GM23248 (cell line): ENCODE data around the gene HMGCL. TPM values are rescaled to one million over a fixed set of nuclear protein-coding genes. Genes with fewer than 3 reads are reported as not detected.
A peak's percentile ranks its signal among the peaks of the same experiment; 100 is the strongest.

ENCODE experiments used
- DNase-seq: peaks from one replicate; pipeline ENCODE4 v3.0.0-alpha.2; 2015
- H2AFZ ChIP-seq: fragments of 200-600 bp; sonication (generic); 2 replicates; pipeline ENCODE4 v1.6.1; 2016; ENCODE audit warnings: antibody characterized with exemption
- H3F3A ChIP-seq: fragments of 200-600 bp; sonication (generic); 2 replicates; pipeline ENCODE4 v1.6.1; 2016; ENCODE audit warnings: mild to moderate bottlenecking, antibody characterized with exemption, mixed run types; ENCODE audit not compliant: insufficient read depth
- H3K27ac ChIP-seq: fragments of 200-600 bp; sonication (generic); 2 replicates; pipeline ENCODE4 v1.5.1; 2016; ENCODE audit warnings: mild to moderate bottlenecking
- H3K27me3 ChIP-seq: fragments of 200-600 bp; sonication (generic); replicated peaks from 2 replicates; pipeline ENCODE4 v1.6.1; 2016; ENCODE audit warnings: mild to moderate bottlenecking; ENCODE audit not compliant: insufficient read depth
- H3K36me3 ChIP-seq: fragments of 200-600 bp; sonication (generic); 2 replicates; pipeline ENCODE4 v1.6.1; 2016; ENCODE audit warnings: low read depth, mild to moderate bottlenecking
- H3K4me1 ChIP-seq: fragments of 200-600 bp; sonication (generic); 2 replicates; pipeline ENCODE4 v1.6.1; 2016; ENCODE audit warnings: mild to moderate bottlenecking; ENCODE audit not compliant: insufficient read depth
- H3K4me2 ChIP-seq: fragments of 200-600 bp; sonication (generic); one replicate; pipeline ENCODE4 v1.6.1; 2016; ENCODE audit warnings: mild to moderate bottlenecking; ENCODE audit not compliant: unreplicated experiment
- H3K4me3 ChIP-seq: fragments of 200-600 bp; sonication (generic); 2 replicates; pipeline ENCODE4 v1.5.1; 2016; ENCODE audit warnings: mild to moderate bottlenecking
- H3K79me2 ChIP-seq: fragments of 200-600 bp; sonication (generic); 2 replicates; pipeline ENCODE4 v1.6.1; 2016; ENCODE audit warnings: mild to moderate bottlenecking; ENCODE audit not compliant: insufficient read depth
- H3K9ac ChIP-seq: fragments of 200-600 bp; sonication (generic); 2 replicates; pipeline ENCODE4 v1.6.1; 2016; ENCODE audit warnings: mild to moderate bottlenecking
- H3K9me2 ChIP-seq: fragments of 200-600 bp; sonication (generic); 2 replicates; pipeline ENCODE4 v1.6.1; 2016; ENCODE audit warnings: mixed run types, mild to moderate bottlenecking, moderate library complexity; ENCODE audit not compliant: insufficient read depth
- H3K9me3 ChIP-seq: fragments of 200-600 bp; sonication (generic); one replicate; pipeline ENCODE4 v1.6.1; 2017; ENCODE audit warnings: low read depth
- H4K20me1 ChIP-seq: fragments of 200-600 bp; sonication (generic); 2 replicates; pipeline ENCODE4 v1.6.0; 2016; ENCODE audit not compliant: insufficient read depth
- EZH2 ChIP-seq: fragments of 200-600 bp; sonication (generic); IDR thresholded peaks from 2 replicates; pipeline ENCODE4 v1.6.1; 2018; ENCODE audit warnings: antibody characterized with exemption, mild to moderate bottlenecking; ENCODE audit not compliant: insufficient read depth, poor library complexity, severe bottlenecking
- EZH2phosphoT487 ChIP-seq: fragments of 200-600 bp; sonication (generic); IDR thresholded peaks from 2 replicates; pipeline ENCODE4 v1.6.1; 2018; ENCODE audit warnings: antibody characterized with exemption, moderate library complexity, mild to moderate bottlenecking, low read depth; ENCODE audit not compliant: insufficient read depth
- WGBS, 2 experiments: methylation state at CpG; one replicate each; pipeline ENCODE4 v1.1.6; 2015 to 2017; ENCODE audit warnings: low lambda C conversion rate in 2 of 2, low coverage in 1 of 2; ENCODE audit errors: missing lambda C conversion rate in 2 of 2; 5-methylcytosine and 5-hydroxymethylcytosine counted together
- in situ Hi-C: fragments of 300-500 bp; cut with MboI; formaldehyde crosslinking; loops from 2 replicates; pipeline ENCODE4 v1.15.0; 2020
- polyA plus RNA-seq: library from polyadenylated mRNA; unstranded; fragments of >200 nt; fragmentation: Nextera tagmentation; extraction: Ambion mirVana; gene quantifications from 2 replicates; pipeline ENCODE4 v1.2.1, GENCODE V29; 2016
- total RNA-seq: library from RNA; depleted of rRNA; stranded (reverse); fragments of >200 nt; shearing (Covaris generic); gene quantifications from 2 replicates; pipeline ENCODE4 v1.2.3, GENCODE V29; 2014

The HMGCL gene
- total and polyA plus RNA-seq, 2 experiments from 2014 or later, result 49.3 to 50.8 TPM

DNA sequence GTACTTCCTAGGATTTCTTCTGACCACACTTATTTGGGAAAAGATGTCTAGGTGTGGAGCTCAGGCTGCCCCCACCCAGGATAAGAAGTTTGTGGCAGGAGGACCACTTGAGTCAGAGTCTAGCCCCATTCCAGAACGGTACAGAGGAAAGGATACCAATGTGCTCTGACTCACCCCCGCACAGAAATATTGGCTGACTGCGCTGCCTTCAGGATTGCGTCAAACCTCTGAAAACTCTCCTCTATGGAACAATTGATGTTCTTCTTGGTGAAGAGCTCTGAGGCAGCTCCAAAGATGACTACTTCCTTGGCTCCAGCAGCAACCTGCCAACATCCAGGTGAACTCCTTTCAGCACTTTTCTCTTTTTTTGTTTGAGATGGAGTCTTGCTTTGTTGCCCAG is 11.2 kb downstream of the HMGCL start:
- Histone ChIP-seq H2AFZ (no peak overlapping the region), H3K4me3 (no peak overlapping the region), H4K20me1 (no peaks in the 10 kb centered on the region), H3K9me2 (no peaks in the 10 kb centered on the region), H3K36me3 (peaks cover 28% of the 10 kb centered on the region), H3K9ac (no peak overlapping the region), H3K27me3 (no peaks in the 10 kb centered on the region), H3K4me1 (no peaks in the 10 kb centered on the region), H3F3A (no peaks in the 10 kb centered on the region), H3K79me2 (no peaks in the 10 kb centered on the region), H3K27ac (no peak overlapping the region), H3K9me3 (no peaks in the 10 kb centered on the region), H3K4me2 (no peak overlapping the region)
- WGBS, 2 experiments, result 88 to 89% methylated on average over 4 of the region's 4 CpGs
- TF ChIP-seq EZH2phosphoT487 (no peak), EZH2 (no peak)
- DNase-seq, result no peak
- in situ Hi-C loops, result no loop called here

DNA sequence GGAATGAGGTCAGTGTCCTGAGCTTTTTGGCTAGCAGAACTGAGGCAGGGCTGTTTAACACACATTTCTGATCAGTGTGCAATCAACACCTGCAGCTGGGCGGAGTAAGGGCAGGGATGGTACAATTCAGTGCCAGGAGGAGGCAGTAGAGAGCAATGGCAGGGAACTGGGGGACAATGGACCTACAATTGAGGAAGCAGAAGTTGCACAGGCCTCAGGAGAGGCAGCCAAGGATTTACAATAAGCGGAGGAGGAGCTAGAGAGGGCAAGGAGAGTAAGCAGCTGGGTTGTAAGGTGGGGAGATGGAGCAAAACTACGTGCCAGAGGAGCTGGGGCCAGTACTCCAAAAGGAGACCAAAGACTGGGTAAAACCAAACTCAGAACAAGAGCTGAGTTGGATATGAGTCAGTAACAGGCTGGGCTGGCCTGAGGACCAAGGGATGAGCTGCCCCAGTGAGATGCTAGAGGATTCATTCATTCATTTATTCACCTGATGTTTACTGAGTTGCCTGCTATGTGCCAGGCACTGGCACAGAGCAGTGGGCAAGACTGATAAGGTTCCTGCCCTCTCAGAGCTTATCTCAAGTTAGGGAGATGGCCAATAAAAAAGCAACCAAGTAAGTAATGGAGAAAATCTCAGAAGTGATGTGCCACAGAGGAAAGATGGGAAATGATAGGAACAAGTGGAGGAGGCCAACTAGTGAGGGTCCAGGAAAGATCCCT is 14.2 kb downstream of the HMGCL start:
- Histone ChIP-seq H2AFZ (no peak overlapping the region), H3K9ac (no peak overlapping the region), H3K4me2 (no peak overlapping the region), H3K36me3 (peaks cover 9% of the 10 kb centered on the region; the same call in 1 of the 2 replicates), H3K27ac (no peak overlapping the region), H3K4me1 (no peaks in the 10 kb centered on the region), H3K9me2 (no peaks in the 10 kb centered on the region), H3K9me3 (no peaks in the 10 kb centered on the region), H3K4me3 (no peak overlapping the region), H4K20me1 (no peaks in the 10 kb centered on the region), H3F3A (no peaks in the 10 kb centered on the region), H3K27me3 (no peaks in the 10 kb centered on the region), H3K79me2 (no peaks in the 10 kb centered on the region)
- TF ChIP-seq EZH2, result no peak
- TF ChIP-seq EZH2phosphoT487, result no peak
- peak; percentile 50 for DNase-seq
- in situ Hi-C loops, result no loop called here
- 95 to 96% methylated on average over 3 of the region's 3 CpGs for WGBS, 2 experiments

- no peak overlapping the region for H3K9ac ChIP-seq
- H3K36me3 ChIP-seq, result peaks cover 8% of the 10 kb centered on the region; the same call in 1 of the 2 replicates
- no peak overlapping the region for H3K4me2 ChIP-seq
- H3F3A ChIP-seq, result no peaks in the 10 kb centered on the region
- peak; percentile 68 for DNase-seq
- no peaks in the 10 kb centered on the region for H3K4me1 ChIP-seq
- no peaks in the 10 kb centered on the region for H3K27me3 ChIP-seq
- in situ Hi-C loops, result no loop called here
- H3K79me2 ChIP-seq, result no peaks in the 10 kb centered on the region
- H3K4me3 ChIP-seq, result no peak overlapping the region
- no peak overlapping the region for H2AFZ ChIP-seq
- no peaks in the 10 kb centered on the region for H3K9me2 ChIP-seq
- 50 to 57% methylated on average over 6 of the region's 6 CpGs for WGBS, 2 experiments
- no peak for TF ChIP-seq EZH2
- TF ChIP-seq EZH2phosphoT487, result no peak
- H4K20me1 ChIP-seq, result no peaks in the 10 kb centered on the region
- no peak overlapping the region for H3K27ac ChIP-seq
- no peaks in the 10 kb centered on the region for H3K9me3 ChIP-seq
Observed at GRCh38 chr1:23809751-23810171, 15.5 kb downstream of the HMGCL start.

DNA sequence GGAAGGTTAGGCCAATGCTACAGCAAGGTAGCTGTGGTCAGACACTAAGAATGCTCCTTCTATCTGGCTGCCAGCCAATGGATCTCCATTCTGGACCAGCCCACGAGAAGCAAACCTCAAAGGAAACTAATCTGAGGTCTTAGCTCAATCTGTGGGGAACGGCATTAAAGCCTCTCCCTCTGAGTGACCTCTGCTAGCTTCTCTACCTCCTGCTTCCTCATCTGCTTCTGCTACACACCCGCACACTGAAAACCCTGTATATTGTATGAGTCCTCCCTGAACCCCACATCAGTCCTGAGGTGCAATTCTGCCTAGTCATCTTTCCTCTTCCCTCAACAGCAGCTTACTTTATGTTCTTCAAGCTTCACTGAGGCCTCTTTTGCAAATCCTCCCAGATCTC is 17.8 kb downstream of the HMGCL start:
- TF ChIP-seq EZH2phosphoT487, result no peak
- TF ChIP-seq EZH2, result no peak
- DNase-seq, result no peak
- WGBS, 2 experiments, result 94 to 96% methylated on average over 3 of the region's 3 CpGs
- Histone ChIP-seq H3K4me2 (no peak overlapping the region), H2AFZ (no peak overlapping the region), H3K27ac (no peak overlapping the region), H3K36me3 (no peaks in the 10 kb centered on the region), H3K4me1 (no peaks in the 10 kb centered on the region), H3K9me3 (no peaks in the 10 kb centered on the region), H3K79me2 (no peaks in the 10 kb centered on the region), H3F3A (0 out of 2 replicates have a peak, but pooled peaks cover 4% of the 10 kb centered on the region), H3K27me3 (no peaks in the 10 kb centered on the region), H4K20me1 (no peaks in the 10 kb centered on the region), H3K9ac (no peak overlapping the region), H3K9me2 (no peaks in the 10 kb centered on the region), H3K4me3 (no peak overlapping the region)
- in situ Hi-C loops, result no loop called here
